Testis (tissue), 2 donors: ENCODE results near the gene C1QTNF8.

ENCODE experiments used
- CTCF ChIP-seq, 3 experiments: fragments of 450-650 bp in 2 of 3; fragments of 200-600 bp in 1 of 3; sonication (generic) in 1 of 3; IDR thresholded peaks; one replicate each; pipeline ENCODE4 v1.5.1; 2016 to 2019; ENCODE audit warnings: antibody characterized with exemption in 3 of 3, mild to moderate bottlenecking in 2 of 3, moderate library complexity in 1 of 3
- POLR2A ChIP-seq: fragments of 450-650 bp; IDR thresholded peaks from one replicate; pipeline ENCODE4 v1.6.1; 2017; ENCODE audit warnings: antibody characterized with exemption, mild to moderate bottlenecking, moderate library complexity

GRCh38 chr16:1069154-1069553 is 26.9 kb downstream of the C1QTNF8 start:
- TF ChIP-seq CTCF (IDR thresholded peaks at IDR 0.05) (no peak), POLR2A (no peak)
